Suprapubic skin (tissue), 4 donors: ENCODE results near the gene NDUFAF3. TPM values are rescaled to one million over a fixed set of nuclear protein-coding genes. Genes with fewer than 3 reads are reported as not detected.
A peak's percentile ranks its signal among the peaks of the same experiment; 100 is the strongest.

ENCODE experiments used
- DNase-seq, 2 donors: peaks; one replicate each; pipeline ENCODE4 v3.0.0-alpha.2; 2019; ENCODE audit warnings: low spot score in 2 of 2
- H3K27ac ChIP-seq: fragments of 200-600 bp; sonication (generic); one replicate; pipeline ENCODE4 v1.5.1; 2019
- H3K27me3 ChIP-seq: fragments of 200-600 bp; sonication (generic); one replicate; pipeline ENCODE4 v1.5.1; 2019
- H3K36me3 ChIP-seq: fragments of 200-600 bp; sonication (generic); one replicate; pipeline ENCODE4 v1.5.1; 2019
- H3K4me1 ChIP-seq: fragments of 200-600 bp; sonication (generic); one replicate; pipeline ENCODE4 v1.5.1; 2019
- H3K4me3 ChIP-seq: fragments of 200-600 bp; sonication (generic); one replicate; pipeline ENCODE4 v1.5.1; 2019; ENCODE audit warnings: mild to moderate bottlenecking
- H3K9me3 ChIP-seq: fragments of 200-600 bp; sonication (generic); one replicate; pipeline ENCODE4 v1.5.1; 2019
- CTCF ChIP-seq, 2 donors: fragments of 200-600 bp in 1 of 2; fragments of 450-650 bp in 1 of 2; sonication (generic) in 1 of 2; IDR thresholded peaks; one replicate each; pipeline ENCODE4 v1.5.1; 2016 to 2019; ENCODE audit warnings: antibody characterized with exemption in 2 of 2, mild to moderate bottlenecking in 1 of 2, moderate library complexity in 1 of 2
- EP300 ChIP-seq: sonication (generic); formaldehyde crosslinking; IDR thresholded peaks from one replicate; pipeline ENCODE4 v1.6.1; 2017; ENCODE audit warnings: antibody characterized with exemption
- POLR2A ChIP-seq, 2 donors: fragments of 450-650 bp; IDR thresholded peaks; one replicate each; pipeline ENCODE4 v1.6.1; 2017; ENCODE audit warnings: antibody characterized with exemption in 2 of 2, mild to moderate bottlenecking in 2 of 2, moderate library complexity in 2 of 2
- POLR2AphosphoS5 ChIP-seq, 3 donors: sonication (generic); formaldehyde crosslinking; IDR thresholded peaks; one replicate each; pipeline ENCODE4 v1.6.1; 2017; ENCODE audit warnings: antibody characterized with exemption in 3 of 3
- WGBS: methylation state at CpG from one replicate; pipeline ENCODE4 v1.1.5; 2018; 5-methylcytosine and 5-hydroxymethylcytosine counted together
- total RNA-seq, 4 donors: library from RNA; depleted of rRNA; stranded (reverse); fragments of >200 nt; gene quantifications; one replicate each; pipeline ENCODE4 v1.1.0, GENCODE V29; 2016

The NDUFAF3 gene
- total RNA-seq, 4 donors from 2014 or later, result 45.0 to 104 (median 63.1) TPM

GRCh38 chr3:49001155-49001554 lies 20.8 kb upstream of the NDUFAF3 start:
- WGBS, result 83% methylated on average over 1 of the region's 6 CpGs

GRCh38 chr3:49004352-49005302 lies 17.3 kb upstream of the NDUFAF3 start:
- Histone ChIP-seq H3K36me3 (no peaks in the 10 kb centered on the region), H3K9me3 (no peaks in the 10 kb centered on the region), H3K27ac (no peak overlapping the region), H3K4me3 (no peak overlapping the region), H3K27me3 (no peaks in the 10 kb centered on the region), H3K4me1 (peaks cover 27% of the 10 kb centered on the region)
- TF ChIP-seq POLR2A (IDR thresholded peaks at IDR 0.05), result no peak
- no peak for TF ChIP-seq EP300
- no peak for TF ChIP-seq CTCF (IDR thresholded peaks at IDR 0.05)
- TF ChIP-seq POLR2AphosphoS5 (IDR thresholded peaks at IDR 0.05), result no peak
- no peak for DNase-seq
- 89% methylated on average over 12 of the region's 16 CpGs for WGBS

More at GRCh38 chr3:49001155-49001554, 20.8 kb upstream of the NDUFAF3 start:
- Histone ChIP-seq H3K9me3 (no peaks in the 10 kb centered on the region), H3K27me3 (no peaks in the 10 kb centered on the region), H3K36me3 (peaks cover 14% of the 10 kb centered on the region), H3K27ac (no peak overlapping the region), H3K4me1 (peaks cover 6% of the 10 kb centered on the region), H3K4me3 (no peak overlapping the region)
- TF ChIP-seq POLR2AphosphoS5 (IDR thresholded peaks at IDR 0.05) (no peak), EP300 (no peak), CTCF (IDR thresholded peaks at IDR 0.05) (no peak), POLR2A (IDR thresholded peaks at IDR 0.05) (no peak)
- no peak for DNase-seq

GRCh38 chr3:49005303-49005680 lies 16.6 kb upstream of the NDUFAF3 start:
- peaks cover 27% of the 10 kb centered on the region for H3K4me1 ChIP-seq
- 86% methylated on average over 3 of the region's 3 CpGs for WGBS
- no peaks in the 10 kb centered on the region for H3K27me3 ChIP-seq
- H3K36me3 ChIP-seq, result no peaks in the 10 kb centered on the region
- no peaks in the 10 kb centered on the region for H3K9me3 ChIP-seq
- TF ChIP-seq POLR2AphosphoS5 (IDR thresholded peaks at IDR 0.05) (no peak), EP300 (no peak), POLR2A (IDR thresholded peaks at IDR 0.05) (no peak), CTCF (IDR thresholded peaks at IDR 0.05) (no peak)
- DNase-seq, result no peak
- no peak overlapping the region for H3K4me3 ChIP-seq
- no peak overlapping the region for H3K27ac ChIP-seq

- no peak for DNase-seq
- no peaks in the 10 kb centered on the region for H3K36me3 ChIP-seq
- H3K27me3 ChIP-seq, result no peaks in the 10 kb centered on the region
- H3K4me1 ChIP-seq, result peaks cover 27% of the 10 kb centered on the region
- peak overlapping the region; percentile 69 for H3K4me3 ChIP-seq
- peak overlapping the region; percentile 91 for H3K27ac ChIP-seq
- WGBS, result no CpG with 5 or more reads among the region's 5 CpGs
- no peaks in the 10 kb centered on the region for H3K9me3 ChIP-seq
- no peak for TF ChIP-seq CTCF (IDR thresholded peaks at IDR 0.05)
- TF ChIP-seq EP300, result no peak
- TF ChIP-seq POLR2A (IDR thresholded peaks at IDR 0.05), result no peak
- no peak for TF ChIP-seq POLR2AphosphoS5 (IDR thresholded peaks at IDR 0.05)
These were observed 15.9 kb upstream of the NDUFAF3 start for GRCh38 chr3:49005998-49006397.

GRCh38 chr3:49006408-49007067 lies 15.4 kb upstream of the NDUFAF3 start:
- DNase-seq, result peak in 1 of 2 donors; percentile 82
- 0% methylated on average over 5 of the region's 32 CpGs for WGBS
- peak overlapping the region; percentile 69 for H3K4me3 ChIP-seq
- no peaks in the 10 kb centered on the region for H3K9me3 ChIP-seq
- peak overlapping the region; percentile 91 for H3K27ac ChIP-seq
- peaks cover 27% of the 10 kb centered on the region for H3K4me1 ChIP-seq
- H3K36me3 ChIP-seq, result peaks cover 1% of the 10 kb centered on the region
- TF ChIP-seq EP300, result no peak
- TF ChIP-seq POLR2A (IDR thresholded peaks at IDR 0.05), result no peak
- no peak for TF ChIP-seq POLR2AphosphoS5 (IDR thresholded peaks at IDR 0.05)
- no peaks in the 10 kb centered on the region for H3K27me3 ChIP-seq
